Posterior vena cava (tissue), 2 donors: Measurements from ENCODE around the gene IL26. TPM values are rescaled to one million over a fixed set of nuclear protein-coding genes. Genes with fewer than 3 reads are reported as not detected.

ENCODE experiments used
- DNase-seq: peaks from one replicate; pipeline ENCODE4 v3.0.0-alpha.2; 2020; ENCODE audit warnings: low spot score
- intact Hi-C, 2 donors: fragments of 100-400 bp; cut with DNase I; formaldehyde crosslinking; loops; one replicate each; pipeline versions ENCODE4 v1.14.1 to v1.14.2; 2022 to 2023
- total RNA-seq, 2 donors: library from RNA; stranded (reverse); fragmentation: NEBNext Ultra II Directional; extraction: Animal tissue kit (Norgen Biotek cat#: 25700); gene quantifications; one replicate each; pipeline ENCODE4 v1.2.1, GENCODE V29; 2021
- donor health status: DM: yes; HTN: yes; CAD: no.
- donor health status: DM: yes; HTN: yes; CAD: no.

Gene IL26
- total RNA-seq, 2 donors from 2014 or later = not detected

GRCh38 chr12:68169213-68169889, 56.3 kb downstream of the IL26 start:
- intact Hi-C loops = no loop called here
- no peak for DNase-seq

- intact Hi-C loops = no loop called here
Measured at GRCh38 chr12:68166317-68166831, 59.2 kb downstream of the IL26 start.

GRCh38 chr12:68163560-68164081, 62.0 kb downstream of the IL26 start:
- no peak for DNase-seq
- intact Hi-C loops = no loop called here

More at GRCh38 chr12:68166317-68166831, 59.2 kb downstream of the IL26 start:
- no peak for DNase-seq

- DNase-seq = no peak
Measured at GRCh38 chr12:68162374-68162773, 63.2 kb downstream of the IL26 start.

GRCh38 chr12:68159681-68160304, 65.8 kb downstream of the IL26 start, which contains the start of gene IFNG:
Gene IFNG (minus strand): TSS chr12:68159740. CDS start chr12:68159615, 125 bp downstream.
- intact Hi-C loops = no loop called here
- DNase-seq = no peak

More at GRCh38 chr12:68162374-68162773, 63.2 kb downstream of the IL26 start:
- intact Hi-C loops = no loop called here

GRCh38 chr12:68158432-68158831, 67.2 kb downstream of the IL26 start:
- DNase-seq = no peak
- intact Hi-C loops = no loop called here

- intact Hi-C loops = no loop called here
- no peak for DNase-seq
Measured at GRCh38 chr12:68157380-68157779, 68.2 kb downstream of the IL26 start.

GRCh38 chr12:68156636-68157035, 69.0 kb downstream of the IL26 start:
- intact Hi-C loops = no loop called here
- no peak for DNase-seq

- intact Hi-C loops = no loop called here
- DNase-seq = no peak
Measured at GRCh38 chr12:68154779-68155178, 70.8 kb downstream of the IL26 start.

Other genes starting within 250 kb of the IL26 start
- gene IFNG-AS1, start 236.4 kb downstream of the IL26 start, total RNA-seq = under 1 TPM in 1 of 2 donors, not detected in 1; 0.24 TPM
- gene IFNG, start 66.1 kb downstream of the IL26 start, total RNA-seq = not detected
- not detected for gene IL22, start 27.8 kb upstream of the IL26 start, total RNA-seq
- gene MDM1, start 106.6 kb upstream of the IL26 start, total RNA-seq = 10 to 100 TPM; 11.2 to 12.6 TPM